Thymus (tissue), 11 donors: ENCODE results near the gene ITK. TPM values are rescaled to one million over a fixed set of nuclear protein-coding genes. Genes with fewer than 3 reads are reported as not detected.
A peak's percentile ranks its signal among the peaks of the same experiment; 100 is the strongest.

Experiments
- DNase-seq, 9 donors: peaks; one replicate each; pipeline ENCODE4 v3.0.0-alpha.2; 2013; ENCODE audit warnings: low spot score in 9 of 9, low read depth in 6 of 9, missing footprints in 1 of 9
- H3K27ac ChIP-seq, 2 donors: one replicate each; pipeline ENCODE4 v1.5.1; 2013; ENCODE audit warnings: control low read depth in 1 of 2, low read depth in 1 of 2, low read length in 1 of 2, mild to moderate bottlenecking in 1 of 2, moderate library complexity in 1 of 2
- H3K27me3 ChIP-seq, 2 donors: one replicate each; pipeline ENCODE4 v1.5.1; 2013; ENCODE audit warnings: low read length in 1 of 2; ENCODE audit not compliant: control insufficient read depth in 2 of 2, insufficient read depth in 1 of 2
- H3K36me3 ChIP-seq, 2 donors: one replicate each; pipeline ENCODE4 v1.5.1; 2013; ENCODE audit warnings: low read length in 1 of 2, mild to moderate bottlenecking in 1 of 2, moderate library complexity in 1 of 2; ENCODE audit not compliant: control insufficient read depth in 2 of 2, insufficient read depth in 2 of 2
- H3K4me1 ChIP-seq, 2 donors: one replicate each; pipeline ENCODE4 v1.5.1; 2013; ENCODE audit warnings: low read length in 2 of 2; ENCODE audit not compliant: control insufficient read depth in 2 of 2, insufficient read depth in 2 of 2
- H3K4me3 ChIP-seq, 2 donors: one replicate each; pipeline ENCODE4 v1.5.1; 2013; ENCODE audit warnings: low read length in 2 of 2, control low read depth in 1 of 2, mild to moderate bottlenecking in 1 of 2
- H3K9me3 ChIP-seq, 2 donors: one replicate each; pipeline ENCODE4 v1.5.1; 2013; ENCODE audit warnings: low read length in 1 of 2, mild to moderate bottlenecking in 1 of 2; ENCODE audit not compliant: control insufficient read depth in 2 of 2, insufficient read depth in 1 of 2
- WGBS: extraction: QIAGEN DNeasy Blood & Tissue Kit; methylation state at CpG from one replicate; pipeline ENCODE4 v1.1.7; 2013; 5-methylcytosine and 5-hydroxymethylcytosine counted together
- polyA plus RNA-seq: library from polyadenylated mRNA; stranded (reverse); fragments of 200-250 nt; gene quantifications from one replicate; pipeline ENCODE4 v1.2.3, GENCODE V29; 2013
- total RNA-seq: library from RNA; stranded (reverse); fragments of 120-200 nt; gene quantifications from one replicate; pipeline ENCODE4 v1.2.4, GENCODE V29; 2013
- donor health status: healthy.

The ITK gene
- total and polyA plus RNA-seq, 2 donors = 87.7 to 92.8 TPM

GRCh38 chr5:157294407-157295091 is 113.9 kb downstream of the ITK start:
- H3K36me3 ChIP-seq = peaks cover 82 to 88% of the 10 kb centered on the region in 2 donors
- no peak overlapping the region for H3K4me3 ChIP-seq
- 97% methylated on average over 7 of the region's 7 CpGs for WGBS
- no peak for DNase-seq
- H3K27me3 ChIP-seq = no peaks in the 10 kb centered on the region
- no peaks in the 10 kb centered on the region for H3K9me3 ChIP-seq
- H3K4me1 ChIP-seq = peaks cover 0 to 2% of the 10 kb centered on the region in 2 donors
- no peak overlapping the region for H3K27ac ChIP-seq

- H3K27ac ChIP-seq = no peak overlapping the region
- no peaks in the 10 kb centered on the region for H3K9me3 ChIP-seq
- WGBS = 96% methylated on average over 1 of the region's 1 CpG
- no peak overlapping the region for H3K4me3 ChIP-seq
- H3K36me3 ChIP-seq = peaks cover 82 to 86% of the 10 kb centered on the region in 2 donors
- no peaks in the 10 kb centered on the region for H3K4me1 ChIP-seq
- no peak for DNase-seq
- H3K27me3 ChIP-seq = no peaks in the 10 kb centered on the region
Measured at GRCh38 chr5:157295247-157295646, 114.6 kb downstream of the ITK start.

GRCh38 chr5:157300564-157300963 is 119.9 kb downstream of the ITK start:
- DNase-seq = no peak
- Histone ChIP-seq H3K36me3 (peaks cover 85 to 95% of the 10 kb centered on the region in 2 donors), H3K4me3 (no peak overlapping the region), H3K27ac (no peak overlapping the region), H3K4me1 (peaks cover 0 to 3% of the 10 kb centered on the region in 2 donors), H3K9me3 (no peaks in the 10 kb centered on the region), H3K27me3 (no peaks in the 10 kb centered on the region)
- WGBS = 98% methylated on average over 10 of the region's 10 CpGs

GRCh38 chr5:157301066-157301465 is 120.4 kb downstream of the ITK start:
- Histone ChIP-seq H3K4me3 (no peak overlapping the region), H3K9me3 (no peaks in the 10 kb centered on the region), H3K4me1 (peaks cover 0 to 4% of the 10 kb centered on the region in 2 donors), H3K27me3 (no peaks in the 10 kb centered on the region), H3K27ac (no peak overlapping the region), H3K36me3 (peaks cover 85 to 95% of the 10 kb centered on the region in 2 donors)
- DNase-seq = no peak

GRCh38 chr5:157303023-157303422 is 122.4 kb downstream of the ITK start:
- Histone ChIP-seq H3K9me3 (no peaks in the 10 kb centered on the region), H3K27me3 (no peaks in the 10 kb centered on the region), H3K27ac (no peak overlapping the region), H3K4me3 (no peak overlapping the region), H3K4me1 (peaks cover 0 to 10% of the 10 kb centered on the region in 2 donors), H3K36me3 (peaks cover 75 to 90% of the 10 kb centered on the region in 2 donors)
- DNase-seq = no peak
- 98% methylated on average over 5 of the region's 5 CpGs for WGBS

GRCh38 chr5:157303667-157304327 is 123.2 kb downstream of the ITK start:
- Histone ChIP-seq H3K4me1 (peaks cover 0 to 10% of the 10 kb centered on the region in 2 donors), H3K36me3 (peaks cover 71 to 93% of the 10 kb centered on the region in 2 donors), H3K27ac (peak overlapping the region in 1 of 2 donors; percentile 58), H3K27me3 (no peaks in the 10 kb centered on the region), H3K9me3 (no peaks in the 10 kb centered on the region), H3K4me3 (no peak overlapping the region)
- WGBS = 89% methylated on average over 8 of the region's 8 CpGs
- DNase-seq = peak in 1 of 9 donors; percentile 50

Other genes starting within 250 kb of the ITK start
- 25.4 TPM for gene TIMD4, start 217.6 kb upstream of the ITK start, total RNA-seq
- gene TIMD4, start 217.6 kb upstream of the ITK start, polyA plus RNA-seq = 14.7 TPM
- gene HAVCR1, start 121.7 kb upstream of the ITK start, total RNA-seq = 0.14 TPM
- gene HAVCR1, start 121.7 kb upstream of the ITK start, polyA plus RNA-seq = 0.07 TPM
- gene HAVCR2, start 71.8 kb upstream of the ITK start, total RNA-seq = 14.5 TPM
- gene HAVCR2, start 71.8 kb upstream of the ITK start, polyA plus RNA-seq = 21.5 TPM
- 17.0 TPM for gene MED7, start 38.0 kb upstream of the ITK start, total RNA-seq
- 40.2 TPM for gene MED7, start 38.0 kb upstream of the ITK start, polyA plus RNA-seq
- gene GARIN3, start 14.6 kb upstream of the ITK start, total RNA-seq = not detected
- gene GARIN3, start 14.6 kb upstream of the ITK start, polyA plus RNA-seq = not detected
- 98.9 TPM for gene CYFIP2, start 85.3 kb downstream of the ITK start, total RNA-seq
- 102 TPM for gene CYFIP2, start 85.3 kb downstream of the ITK start, polyA plus RNA-seq